Erythroblast (primary cell): ENCODE measurements around the gene RGS7.

Experiments
- GATA1 ChIP-seq: IDR thresholded peaks from 2 replicates; pipeline ENCODE4 v1.6.1; 2011; ENCODE audit warnings: low read depth, mild to moderate bottlenecking, control low read depth, low read length, moderate library complexity
- POLR2A ChIP-seq: IDR thresholded peaks from 2 replicates; pipeline ENCODE4 v1.6.1; 2011; ENCODE audit warnings: mild to moderate bottlenecking, low read length

DNA sequence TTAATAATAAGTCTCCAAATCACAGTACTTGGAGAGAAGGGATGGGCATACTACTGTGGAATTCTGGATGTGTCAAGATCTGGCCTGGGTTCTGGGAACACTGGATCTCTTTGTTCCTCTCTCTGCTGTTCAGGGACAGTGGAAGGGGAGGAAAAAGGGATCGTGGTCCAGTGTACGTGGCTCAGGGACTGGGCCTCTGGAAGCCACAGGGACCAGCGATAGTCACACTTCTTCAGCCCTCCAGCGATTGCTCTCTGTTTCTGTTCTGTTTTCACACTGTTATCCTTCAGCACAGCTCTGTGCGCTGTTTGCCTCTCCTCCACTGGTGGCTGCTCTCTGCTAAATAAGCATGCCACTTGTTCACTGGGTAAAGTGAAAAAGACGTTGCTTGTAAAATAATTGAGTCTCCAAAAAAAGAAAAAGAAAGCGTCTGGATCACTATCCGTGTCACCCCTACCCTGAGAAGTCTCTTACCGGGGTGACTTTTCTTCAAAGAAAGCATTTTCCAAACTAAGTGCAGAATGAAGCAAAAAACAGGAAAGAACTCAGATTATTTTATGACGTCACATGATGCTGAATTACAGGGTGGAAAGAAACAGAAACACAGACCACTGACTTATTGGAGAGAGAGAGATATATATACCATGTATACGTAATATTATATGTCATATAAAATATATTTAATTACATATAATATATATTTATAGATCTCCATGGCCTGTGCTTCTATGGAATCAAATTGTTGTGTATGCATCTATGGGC lies 279.4 kb downstream of the RGS7 start:
- no peak for TF ChIP-seq POLR2A
- TF ChIP-seq GATA1: no peak
